ENCODE measurements around the gene USP1. TPM values are rescaled to one million over a fixed set of nuclear protein-coding genes. Genes with fewer than 3 reads are reported as not detected.

Gene USP1
- total and polyA plus RNA-seq, 2 donors (not counting 3 experiments of a cell fraction or from before 2014, with no cell fraction given): 7.0 to 38.4 TPM

DNA sequence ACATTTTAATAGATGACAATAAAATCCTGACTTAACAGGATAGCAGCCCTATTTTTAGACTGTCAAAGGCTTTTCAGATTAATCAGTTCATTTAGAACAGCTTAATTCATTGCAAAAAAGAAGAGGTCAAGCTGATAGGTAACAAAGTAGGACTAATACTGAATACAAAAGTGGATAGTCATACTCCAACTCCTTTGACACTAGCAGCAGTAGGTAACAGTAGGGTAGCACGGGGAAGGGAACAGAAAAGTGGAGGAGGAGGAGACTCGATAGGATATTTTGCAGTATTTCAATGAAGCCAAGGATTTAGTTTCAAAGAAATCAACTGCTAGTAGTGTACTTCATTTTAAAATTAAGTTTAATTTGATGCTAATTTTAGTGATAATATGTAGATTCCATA is 51.1 kb downstream of the USP1 start:
- Histone ChIP-seq H3K9me3 (replicated peaks; ENCODE audit: control insufficient read depth, insufficient read depth, low read length) (no peaks in the 10 kb centered on the region), H3K9me1 (replicated peaks; ENCODE audit: control insufficient read depth, extremely low read depth, insufficient read depth, low read length) (no peaks in the 10 kb centered on the region), H4K20me1 (replicated peaks; ENCODE audit: control insufficient read depth, extremely low read depth, insufficient read depth, low read length) (no peaks in the 10 kb centered on the region), H3K79me2 (ENCODE audit: control insufficient read depth, insufficient read depth, low read length) (no peaks in the 10 kb centered on the region), H3K4me3 (replicated peaks in 1 of 3; ENCODE audit: insufficient read depth in 1 of 3, low read depth in 1 of 3, low read length in 3 of 3) (no peak overlapping the region), H3K27ac (ENCODE audit: insufficient read depth, low read depth, low read length) (no peak overlapping the region), H2AFZ (ENCODE audit: low read depth, low read length) (no peak overlapping the region), H3K4me2 (ENCODE audit: insufficient read depth, low read length) (no peak overlapping the region), H3K9ac (replicated peaks; ENCODE audit: extremely low read depth, insufficient read depth, low read length) (no peak overlapping the region), H3K27me3 (ENCODE audit: control insufficient read depth in 2 of 2, insufficient read depth in 2 of 2, low read length in 2 of 2) (no peaks in the 10 kb centered on the region), H3K36me3 (ENCODE audit: control insufficient read depth in 2 of 2, extremely low read depth in 1 of 2, insufficient read depth in 2 of 2, low read length in 2 of 2) (peaks cover 0 to 2% of the 10 kb centered on the region in 2 experiments), H3K4me1 (ENCODE audit: control insufficient read depth, extremely low read depth, insufficient read depth, low read length) (no peaks in the 10 kb centered on the region)
- CTCF ChIA-PET: interaction anchor here (0.8 to 2.5 kb wide), 2 partner anchors 12 to 20 kb away, joined by 5 to 10 read pairs; no protein-coding TSS in a partner anchor
- intact Hi-C loops (cut with micrococcal nuclease): no loop called here
- no TSS peak for BruUV-seq (replicated peaks)
- TF ChIP-seq, protein P1, sequence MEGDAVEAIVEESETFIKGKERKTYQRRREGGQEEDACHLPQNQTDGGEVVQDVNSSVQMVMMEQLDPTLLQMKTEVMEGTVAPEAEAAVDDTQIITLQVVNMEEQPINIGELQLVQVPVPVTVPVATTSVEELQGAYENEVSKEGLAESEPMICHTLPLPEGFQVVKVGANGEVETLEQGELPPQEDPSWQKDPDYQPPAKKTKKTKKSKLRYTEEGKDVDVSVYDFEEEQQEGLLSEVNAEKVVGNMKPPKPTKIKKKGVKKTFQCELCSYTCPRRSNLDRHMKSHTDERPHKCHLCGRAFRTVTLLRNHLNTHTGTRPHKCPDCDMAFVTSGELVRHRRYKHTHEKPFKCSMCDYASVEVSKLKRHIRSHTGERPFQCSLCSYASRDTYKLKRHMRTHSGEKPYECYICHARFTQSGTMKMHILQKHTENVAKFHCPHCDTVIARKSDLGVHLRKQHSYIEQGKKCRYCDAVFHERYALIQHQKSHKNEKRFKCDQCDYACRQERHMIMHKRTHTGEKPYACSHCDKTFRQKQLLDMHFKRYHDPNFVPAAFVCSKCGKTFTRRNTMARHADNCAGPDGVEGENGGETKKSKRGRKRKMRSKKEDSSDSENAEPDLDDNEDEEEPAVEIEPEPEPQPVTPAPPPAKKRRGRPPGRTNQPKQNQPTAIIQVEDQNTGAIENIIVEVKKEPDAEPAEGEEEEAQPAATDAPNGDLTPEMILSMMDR (IDR thresholded peaks at IDR 0.05; ENCODE audit: extremely low read depth in 1 of 2, insufficient read depth in 1 of 2, low read depth in 1 of 2, low read length in 2 of 2): no peak
- TF ChIP-seq MYC (IDR thresholded peaks at IDR 0.05; ENCODE audit: low read depth, low read length): no peak
- no peak for TF ChIP-seq POLR2A (IDR thresholded peaks at IDR 0.05; ENCODE audit: low read depth, low read length)
- TF ChIP-seq EZH2 (IDR thresholded peaks at IDR 0.05; ENCODE audit: borderline replicate concordance, low read depth, low read length, severe bottlenecking): no peak
- no peak for TF ChIP-seq FOS (IDR thresholded peaks at IDR 0.05; ENCODE audit: borderline replicate concordance, insufficient read depth, low read length)
- no peak for TF ChIP-seq JUN (IDR thresholded peaks at IDR 0.05; ENCODE audit: borderline replicate concordance, insufficient read depth, insufficient read length, low read depth)
- TF ChIP-seq GATA2 (IDR thresholded peaks at IDR 0.05; ENCODE audit: insufficient read depth, insufficient read length, low read depth, low read length): no peak
- no peak for TF ChIP-seq POLR2AphosphoS5 (IDR thresholded peaks at IDR 0.05; ENCODE audit: insufficient read depth, low read depth, low read length)
- TF ChIP-seq, protein P2, sequence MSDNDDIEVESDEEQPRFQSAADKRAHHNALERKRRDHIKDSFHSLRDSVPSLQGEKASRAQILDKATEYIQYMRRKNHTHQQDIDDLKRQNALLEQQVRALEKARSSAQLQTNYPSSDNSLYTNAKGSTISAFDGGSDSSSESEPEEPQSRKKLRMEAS (IDR thresholded peaks at IDR 0.05; ENCODE audit: insufficient read depth, insufficient read length): no peak
- POLR2A ChIA-PET: no interaction called here
- DNase-seq (ENCODE audit: low read depth, low spot score) (no peak), FAIRE-seq (no peak)
- dilution Hi-C loops (cut with MboI; ENCODE audit: extremely low pct_ligation_motif_present, low sequenced_read_pairs): no loop called here
